NCI-H1105 (cell line): ENCODE results near the gene ARFGEF2.
"Not testable (repeated sequence)": the region's sequence is repeated elsewhere in the genome, so short reads cannot be mapped to it uniquely, and the experiment has no call there.

Experiments
- DNase-seq: peaks from one replicate; lab custom pipeline; 2025; lab: John Stamatoyannopoulos, UW

ARFGEF2 gene

GRCh38 chr20:48928832-48929725 lies 7.6 kb downstream of the ARFGEF2 start:
- DNase-seq, result no peak

GRCh38 chr20:48930035-48930434 lies 8.5 kb downstream of the ARFGEF2 start:
- no peak for DNase-seq

GRCh38 chr20:48930878-48931277 lies 9.4 kb downstream of the ARFGEF2 start:
- no peak for DNase-seq

GRCh38 chr20:48931527-48932374 lies 10.2 kb downstream of the ARFGEF2 start:
- DNase-seq, result no peak

- DNase-seq, result no peak
Measured at GRCh38 chr20:48932375-48932941, 10.9 kb downstream of the ARFGEF2 start.

- DNase-seq, result peak; percentile 80
Measured at GRCh38 chr20:48933017-48933766, 11.7 kb downstream of the ARFGEF2 start.

GRCh38 chr20:48934273-48934877 lies 12.9 kb downstream of the ARFGEF2 start:
- DNase-seq, result not testable (repeated sequence)

- not testable (repeated sequence) for DNase-seq
Measured at GRCh38 chr20:48934966-48935365, 13.5 kb downstream of the ARFGEF2 start.

GRCh38 chr20:48936178-48936577 lies 14.7 kb downstream of the ARFGEF2 start:
- not testable (repeated sequence) for DNase-seq

- DNase-seq, result no peak
Measured at GRCh38 chr20:48937674-48938073, 16.2 kb downstream of the ARFGEF2 start.

- no peak for DNase-seq
Measured at GRCh38 chr20:48938670-48939069, 17.2 kb downstream of the ARFGEF2 start.

- DNase-seq, result no peak
Measured at GRCh38 chr20:48940170-48940569, 18.7 kb downstream of the ARFGEF2 start.

- DNase-seq, result no peak
Measured at GRCh38 chr20:48941467-48941866, 20.0 kb downstream of the ARFGEF2 start.

- no peak for DNase-seq
Measured at GRCh38 chr20:48942730-48943129, 21.2 kb downstream of the ARFGEF2 start.

GRCh38 chr20:48944663-48945297 lies 23.3 kb downstream of the ARFGEF2 start:
- no peak for DNase-seq

GRCh38 chr20:48945840-48946514 lies 24.5 kb downstream of the ARFGEF2 start:
- no peak for DNase-seq

- no peak for DNase-seq
Measured at GRCh38 chr20:48948612-48949011, 27.1 kb downstream of the ARFGEF2 start.

- no peak for DNase-seq
Measured at GRCh38 chr20:48949304-48950170, 28.0 kb downstream of the ARFGEF2 start.

GRCh38 chr20:48951041-48951440 lies 29.5 kb downstream of the ARFGEF2 start:
- no peak for DNase-seq
